ENCODE results near the gene VAMP2. TPM values are rescaled to one million over a fixed set of nuclear protein-coding genes. Genes with fewer than 3 reads are reported as not detected.
A peak's percentile ranks its signal among the peaks of the same experiment; 100 is the strongest.

VAMP2 gene
- 3.2 TPM in 2 replicates for total RNA-seq (2014; rRNA removed; shearing (Covaris generic))
- polyA plus RNA-seq (2015; cell fraction: cytosol; rRNA removed), result 18.2 and 24.3 TPM in 2 replicates
- polyA plus RNA-seq (2015; cell fraction: nucleus; rRNA removed), result 75.2 and 93.4 TPM in 2 replicates

- peak; percentile 62 for DNase-seq (ENCODE audit: low read depth, low spot score)
- in situ Hi-C loops (cut with HindIII; ENCODE audit: low pct_unique_long_range_greater_than_20kb, low sequenced_read_pairs), result no loop called here
Measured at GRCh38 chr17:8162233-8162996, at the start of gene VAMP2. Gene VAMP2 (minus strand): TSS chr17:8162948. CDS start chr17:8162879, 69 bp downstream.

GRCh38 chr17:8210761-8211458, 48.2 kb upstream of the VAMP2 start:
- in situ Hi-C loops (cut with HindIII; ENCODE audit: low pct_unique_long_range_greater_than_20kb, low sequenced_read_pairs), result no loop called here

GRCh38 chr17:8209907-8210760, 47.4 kb upstream of the VAMP2 start, which contains the start of gene AURKB:
Gene AURKB (minus strand): TSS chr17:8210575. CDS start chr17:8210224, 351 bp downstream.
- peak; percentile 99 for DNase-seq (ENCODE audit: low read depth, low spot score)
- in situ Hi-C loops (cut with HindIII; ENCODE audit: low pct_unique_long_range_greater_than_20kb, low sequenced_read_pairs), result no loop called here

More at GRCh38 chr17:8210761-8211458, 48.2 kb upstream of the VAMP2 start:
- no peak for DNase-seq (ENCODE audit: low read depth, low spot score)

GRCh38 chr17:8206536-8206935, 43.8 kb upstream of the VAMP2 start:
- no peak for DNase-seq (ENCODE audit: low read depth, low spot score)
- in situ Hi-C loops (cut with HindIII; ENCODE audit: low pct_unique_long_range_greater_than_20kb, low sequenced_read_pairs), result no loop called here

- in situ Hi-C loops (cut with HindIII; ENCODE audit: low pct_unique_long_range_greater_than_20kb, low sequenced_read_pairs), result no loop called here
- DNase-seq (ENCODE audit: low read depth, low spot score), result no peak
Measured at GRCh38 chr17:8204761-8205555, 42.2 kb upstream of the VAMP2 start.

- peak; percentile 97 for DNase-seq (ENCODE audit: low read depth, low spot score)
- in situ Hi-C loops (cut with HindIII; ENCODE audit: low pct_unique_long_range_greater_than_20kb, low sequenced_read_pairs), result no loop called here
Measured at GRCh38 chr17:8192070-8192815, 29.5 kb upstream of the VAMP2 start.

GRCh38 chr17:8190506-8190905, 27.8 kb upstream of the VAMP2 start:
- in situ Hi-C loops (cut with HindIII; ENCODE audit: low pct_unique_long_range_greater_than_20kb, low sequenced_read_pairs), result no loop called here

GRCh38 chr17:8189711-8190477, 27.1 kb upstream of the VAMP2 start, which contains the start of gene BORCS6:
Gene BORCS6 (minus strand): TSS chr17:8190180. CDS start chr17:8190140, 40 bp downstream.
- in situ Hi-C loops (cut with HindIII; ENCODE audit: low pct_unique_long_range_greater_than_20kb, low sequenced_read_pairs), result no loop called here
- DNase-seq (ENCODE audit: low read depth, low spot score), result peak; percentile 99

More at GRCh38 chr17:8190506-8190905, 27.8 kb upstream of the VAMP2 start:
- no peak for DNase-seq (ENCODE audit: low read depth, low spot score)

- DNase-seq (ENCODE audit: low read depth, low spot score), result no peak
- in situ Hi-C loops (cut with HindIII; ENCODE audit: low pct_unique_long_range_greater_than_20kb, low sequenced_read_pairs), result no loop called here
Measured at GRCh38 chr17:8189041-8189710, 26.4 kb upstream of the VAMP2 start.

GRCh38 chr17:8188263-8188839, 25.6 kb upstream of the VAMP2 start:
- DNase-seq (ENCODE audit: low read depth, low spot score), result no peak
- in situ Hi-C loops (cut with HindIII; ENCODE audit: low pct_unique_long_range_greater_than_20kb, low sequenced_read_pairs), result no loop called here

GRCh38 chr17:8187517-8188262, 24.9 kb upstream of the VAMP2 start:
- in situ Hi-C loops (cut with HindIII; ENCODE audit: low pct_unique_long_range_greater_than_20kb, low sequenced_read_pairs), result no loop called here
- peak; percentile 100 for DNase-seq (ENCODE audit: low read depth, low spot score)

GRCh38 chr17:8186787-8187516, 24.2 kb upstream of the VAMP2 start:
- in situ Hi-C loops (cut with HindIII; ENCODE audit: low pct_unique_long_range_greater_than_20kb, low sequenced_read_pairs), result no loop called here

GRCh38 chr17:8186446-8186786, 23.7 kb upstream of the VAMP2 start:
- in situ Hi-C loops (cut with HindIII; ENCODE audit: low pct_unique_long_range_greater_than_20kb, low sequenced_read_pairs), result no loop called here
- DNase-seq (ENCODE audit: low read depth, low spot score), result no peak

More at GRCh38 chr17:8186787-8187516, 24.2 kb upstream of the VAMP2 start:
- peak; percentile 97 for DNase-seq (ENCODE audit: low read depth, low spot score)
